Parathyroid adenoma (tissue), 2 donors: ENCODE results near the gene COX5A.
"Not testable (repeated sequence)": the region's sequence is repeated elsewhere in the genome, so short reads cannot be mapped to it uniquely, and the experiment has no call there.

Source experiments
- H2AFZ ChIP-seq: fragments of 300-600 bp; sonication (generic); one replicate; pipeline ENCODE4 v1.7.0; 2017; ENCODE audit warnings: antibody characterized with exemption, mild to moderate bottlenecking
- H3K27ac ChIP-seq: fragments of 300-600 bp; sonication (generic); one replicate; pipeline ENCODE4 v1.7.0; 2017
- H3K27me3 ChIP-seq: fragments of 300-600 bp; sonication (generic); one replicate; pipeline ENCODE4 v1.7.0; 2017; ENCODE audit warnings: low read length; ENCODE audit not compliant: control insufficient read depth, insufficient read depth
- H3K36me3 ChIP-seq: fragments of 300-600 bp; sonication (generic); one replicate; pipeline ENCODE4 v1.7.0; 2017; ENCODE audit warnings: low read length; ENCODE audit not compliant: control insufficient read depth, insufficient read depth
- H3K4me1 ChIP-seq: fragments of 300-600 bp; sonication (generic); one replicate; pipeline ENCODE4 v1.7.0; 2017; ENCODE audit warnings: control low read depth
- H3K4me2 ChIP-seq: fragments of 300-600 bp; sonication (generic); one replicate; pipeline ENCODE4 v1.7.0; 2017; ENCODE audit warnings: low read length
- H3K4me3 ChIP-seq: fragments of 300-600 bp; sonication (generic); one replicate; pipeline ENCODE4 v1.7.0; 2017; ENCODE audit warnings: low read depth, low read length
- H3K79me2 ChIP-seq: fragments of 300-600 bp; sonication (generic); one replicate; pipeline ENCODE4 v1.7.0; 2017; ENCODE audit warnings: control low read depth
- H3K9ac ChIP-seq: fragments of 300-600 bp; sonication (generic); one replicate; pipeline ENCODE4 v1.7.0; 2017; ENCODE audit warnings: mild to moderate bottlenecking
- H3K9me3 ChIP-seq: fragments of 300-600 bp; sonication (generic); one replicate; pipeline ENCODE4 v1.7.0; 2017; ENCODE audit warnings: low read length; ENCODE audit not compliant: control insufficient read depth
- TF ChIP-seq, protein P1 (sequence below): fragments of 300-600 bp; sonication (generic); IDR thresholded peaks from one replicate; pipeline ENCODE4 v1.7.0; 2017; ENCODE audit warnings: antibody characterized with exemption, mild to moderate bottlenecking
- donor health status: primary hyperparathyroidism.

Gene COX5A

DNA sequence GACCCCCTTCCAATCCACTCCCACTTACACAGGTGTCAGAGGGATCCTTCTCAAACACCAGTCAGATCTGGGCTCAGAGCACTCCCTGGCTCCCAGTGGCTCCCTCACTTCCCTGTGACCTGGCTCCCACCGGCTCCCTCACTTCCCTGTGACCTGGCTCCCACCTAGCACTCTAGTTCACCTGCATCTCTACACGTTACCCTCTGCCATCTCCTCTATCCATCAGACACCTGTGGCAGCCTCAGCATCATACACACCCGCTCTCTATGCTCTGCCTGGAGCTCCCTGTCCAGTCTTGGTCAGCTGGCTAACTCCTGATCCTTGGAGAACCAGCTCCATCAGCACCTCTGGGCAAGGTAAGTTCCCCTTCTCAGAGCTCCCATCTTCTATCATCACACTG, 13.1 kb upstream of the COX5A start:
- TF ChIP-seq, protein P1, sequence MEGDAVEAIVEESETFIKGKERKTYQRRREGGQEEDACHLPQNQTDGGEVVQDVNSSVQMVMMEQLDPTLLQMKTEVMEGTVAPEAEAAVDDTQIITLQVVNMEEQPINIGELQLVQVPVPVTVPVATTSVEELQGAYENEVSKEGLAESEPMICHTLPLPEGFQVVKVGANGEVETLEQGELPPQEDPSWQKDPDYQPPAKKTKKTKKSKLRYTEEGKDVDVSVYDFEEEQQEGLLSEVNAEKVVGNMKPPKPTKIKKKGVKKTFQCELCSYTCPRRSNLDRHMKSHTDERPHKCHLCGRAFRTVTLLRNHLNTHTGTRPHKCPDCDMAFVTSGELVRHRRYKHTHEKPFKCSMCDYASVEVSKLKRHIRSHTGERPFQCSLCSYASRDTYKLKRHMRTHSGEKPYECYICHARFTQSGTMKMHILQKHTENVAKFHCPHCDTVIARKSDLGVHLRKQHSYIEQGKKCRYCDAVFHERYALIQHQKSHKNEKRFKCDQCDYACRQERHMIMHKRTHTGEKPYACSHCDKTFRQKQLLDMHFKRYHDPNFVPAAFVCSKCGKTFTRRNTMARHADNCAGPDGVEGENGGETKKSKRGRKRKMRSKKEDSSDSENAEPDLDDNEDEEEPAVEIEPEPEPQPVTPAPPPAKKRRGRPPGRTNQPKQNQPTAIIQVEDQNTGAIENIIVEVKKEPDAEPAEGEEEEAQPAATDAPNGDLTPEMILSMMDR, result no peak
- no peak overlapping the region for H3K27ac ChIP-seq

DNA sequence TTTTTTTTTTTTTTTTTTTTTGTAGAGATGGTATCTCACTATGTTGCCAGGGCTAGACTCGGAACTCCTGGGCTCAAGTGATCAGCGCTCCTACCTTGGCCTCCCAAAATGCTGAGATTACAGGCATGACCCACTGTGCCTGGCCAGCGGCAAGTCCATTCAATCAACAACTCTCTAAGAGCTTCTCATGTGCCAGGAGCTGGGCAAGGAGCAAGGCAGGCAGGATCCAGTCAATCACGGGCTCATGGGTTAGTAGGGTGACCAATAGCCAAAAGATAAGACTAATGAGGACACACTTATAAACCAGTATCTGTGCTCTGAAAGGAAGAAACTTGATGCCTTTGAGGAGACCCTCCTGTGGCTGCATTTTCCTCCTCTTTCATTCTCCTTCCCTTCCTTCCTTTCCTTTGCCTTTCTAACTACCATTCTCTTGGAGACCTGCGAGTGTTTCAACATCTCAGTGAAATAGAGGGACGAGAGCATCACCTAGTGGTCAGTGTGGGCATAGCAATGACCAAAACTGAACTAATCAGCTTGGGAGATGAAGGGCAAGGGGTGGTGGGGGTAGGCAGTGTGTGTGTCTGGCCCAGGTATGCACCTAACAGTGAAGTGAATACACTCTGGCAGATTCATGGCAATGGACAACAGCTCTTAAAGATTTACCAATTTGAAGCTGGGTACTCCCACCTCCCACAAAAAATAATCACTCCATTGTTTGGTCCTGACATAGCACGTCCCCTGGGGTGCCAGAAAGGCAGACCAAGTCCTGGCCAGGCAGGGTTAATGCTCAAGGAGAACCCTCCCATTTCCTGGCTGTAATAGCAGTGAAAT, 12.4 kb upstream of the COX5A start:
- H3K9me3 ChIP-seq, result no peaks in the 10 kb centered on the region
- H3K4me3 ChIP-seq, result peak overlapping the region; percentile 17
- H3K79me2 ChIP-seq, result no peaks in the 10 kb centered on the region
- H3K4me1 ChIP-seq, result peaks cover 9% of the 10 kb centered on the region
- TF ChIP-seq, protein P1, result peak; percentile 90
- no peak overlapping the region for H3K4me2 ChIP-seq
- H3K27ac ChIP-seq, result no peak overlapping the region
- no peak overlapping the region for H2AFZ ChIP-seq
- no peaks in the 10 kb centered on the region for H3K27me3 ChIP-seq
- no peaks in the 10 kb centered on the region for H3K36me3 ChIP-seq
- H3K9ac ChIP-seq, result no peak overlapping the region

More for the DNA sequence above, 13.1 kb upstream of the COX5A start:
- H3K27me3 ChIP-seq, result no peaks in the 10 kb centered on the region
- no peak overlapping the region for H2AFZ ChIP-seq
- no peaks in the 10 kb centered on the region for H3K36me3 ChIP-seq
- no peak overlapping the region for H3K4me2 ChIP-seq
- peaks cover 9% of the 10 kb centered on the region for H3K4me1 ChIP-seq
- H3K9me3 ChIP-seq, result no peaks in the 10 kb centered on the region
- no peaks in the 10 kb centered on the region for H3K79me2 ChIP-seq
- no peak overlapping the region for H3K4me3 ChIP-seq
- no peak overlapping the region for H3K9ac ChIP-seq

DNA sequence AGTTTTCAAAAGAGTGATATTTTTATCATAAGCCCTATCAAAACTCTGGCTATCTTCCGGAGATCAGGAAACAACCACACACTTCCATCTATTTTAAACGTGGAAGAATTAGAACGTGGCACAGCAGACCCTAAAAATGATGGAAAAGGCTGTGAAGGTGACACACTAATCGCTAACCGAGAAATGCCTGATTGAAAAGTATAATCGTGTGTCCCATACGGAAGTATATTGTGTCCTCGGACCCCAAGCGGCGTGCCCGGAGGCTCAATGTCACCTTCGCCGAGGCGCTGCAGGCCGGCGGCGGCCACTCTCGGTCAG, 642 bp downstream of the COX5A start:
- Histone ChIP-seq H3K9me3 (no peaks in the 10 kb centered on the region), H3K4me3 (peak overlapping the region; percentile 97), H3K27ac (peak overlapping the region; percentile 97), H3K79me2 (peaks cover 15% of the 10 kb centered on the region), H3K36me3 (no peaks in the 10 kb centered on the region), H3K9ac (peak overlapping the region; percentile 67), H3K4me1 (no peaks in the 10 kb centered on the region), H3K27me3 (no peaks in the 10 kb centered on the region), H2AFZ (peak overlapping the region; percentile 81), H3K4me2 (peak overlapping the region; percentile 80)
- TF ChIP-seq, protein P1, result no peak

DNA sequence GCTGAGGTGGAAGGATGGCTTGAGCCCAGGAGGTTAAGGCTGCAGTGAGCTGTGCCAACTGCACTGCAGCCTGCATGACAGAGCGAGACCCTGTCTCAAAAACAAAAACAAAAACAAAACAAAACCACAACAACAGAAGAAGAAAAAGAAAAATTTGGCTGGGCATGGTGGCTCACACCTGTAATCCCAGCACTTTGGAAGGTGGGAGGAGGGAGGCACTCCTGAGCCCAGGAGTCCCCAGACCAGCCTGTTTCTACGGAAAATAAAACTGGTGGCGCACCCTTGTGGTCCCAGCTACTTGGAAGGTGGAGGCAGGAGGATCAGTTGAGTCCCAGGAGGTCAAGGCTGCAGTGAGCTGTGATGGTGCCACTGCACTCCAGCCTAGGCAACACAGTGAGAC, 2.7 kb downstream of the COX5A start:
- Histone ChIP-seq H3K4me2 (peak overlapping the region; percentile 31), H3K79me2 (peaks cover 15% of the 10 kb centered on the region)
- not testable (repeated sequence) for H3K9me3 ChIP-seq, H3K27ac ChIP-seq, H3K36me3 ChIP-seq, H3K27me3 ChIP-seq, H3K4me1 ChIP-seq, H2AFZ ChIP-seq, H3K9ac ChIP-seq, H3K4me3 ChIP-seq

DNA sequence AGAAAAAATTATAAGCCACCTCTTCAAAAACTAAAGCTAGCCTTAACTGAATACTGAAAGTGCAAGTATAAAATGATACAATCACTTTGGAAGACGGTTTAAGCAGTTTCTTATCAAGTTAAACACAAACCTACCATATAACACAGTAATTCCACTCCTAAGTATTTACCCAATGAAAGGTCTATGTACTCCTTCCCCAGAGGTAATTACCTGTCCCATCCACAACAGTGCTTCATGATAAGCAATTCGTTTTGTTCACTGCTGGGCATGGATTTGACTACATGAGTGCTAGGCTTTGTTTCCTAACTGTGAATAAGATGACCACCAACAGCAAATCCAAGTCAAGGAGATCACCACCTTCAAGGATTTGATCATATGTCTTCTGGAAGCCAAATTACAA, 4.3 kb downstream of the COX5A start:
- peaks cover 18% of the 10 kb centered on the region for H3K79me2 ChIP-seq
- no peak overlapping the region for H2AFZ ChIP-seq
- no peaks in the 10 kb centered on the region for H3K9me3 ChIP-seq
- no peaks in the 10 kb centered on the region for H3K27me3 ChIP-seq
- no peaks in the 10 kb centered on the region for H3K36me3 ChIP-seq
- H3K4me1 ChIP-seq, result no peaks in the 10 kb centered on the region
- H3K4me3 ChIP-seq, result no peak overlapping the region
- TF ChIP-seq, protein P1, result no peak
- no peak overlapping the region for H3K27ac ChIP-seq
- peak overlapping the region; percentile 8 for H3K4me2 ChIP-seq
- no peak overlapping the region for H3K9ac ChIP-seq
